Measurements from ENCODE around the gene SAE1. TPM values are rescaled to one million over a fixed set of nuclear protein-coding genes. Genes with fewer than 3 reads are reported as not detected.

Gene SAE1
- 128 and 179 TPM in 2 replicates for total RNA-seq

GRCh38 chr19:47130589-47131227, at the start of gene SAE1:
SAE1 (plus strand) TSS chr19:47130835; CDS start chr19:47130931, 96 bp downstream.

GRCh38 chr19:47112997-47113849, 17.4 kb upstream of the SAE1 start, which contains the start of gene ZC3H4:
ZC3H4 (minus strand) TSS chr19:47113776; CDS start chr19:47112584, 1,192 bp downstream.

GRCh38 chr19:47230921-47231214, 100.2 kb downstream of the SAE1 start, which contains the start of gene BBC3:
BBC3 (minus strand) TSS chr19:47231199; CDS start chr19:47228431, 2,768 bp downstream.

GRCh38 chr19:47255879-47256692, 125.5 kb downstream of the SAE1 start, which contains the start of gene CCDC9:
CCDC9 (plus strand) TSS chr19:47256525; CDS start chr19:47258401, 1,876 bp downstream.

Small RNA genes within 50 kb of the gene (small RNA-seq; reads per million reads assigned to genes)
- gene MIR3190 (ENCODE audit: low replicate concordance): not detected

Other genes with a start within 250 kb of the SAE1 start
- gene NPAS1, start 111.0 kb upstream of the SAE1 start, total RNA-seq: 0.44 and 1.1 TPM in 2 replicates
- 13.3 and 25.2 TPM in 2 replicates for gene TMEM160, start 82.2 kb upstream of the SAE1 start, total RNA-seq
- 15.8 and 28.9 TPM in 2 replicates for gene ZC3H4, start 17.1 kb upstream of the SAE1 start, total RNA-seq
- gene BBC3, start 100.4 kb downstream of the SAE1 start, total RNA-seq: 14.0 and 24.3 TPM in 2 replicates
- 12.5 and 15.2 TPM in 2 replicates for gene CCDC9, start 125.7 kb downstream of the SAE1 start, total RNA-seq
- 2.0 and 2.6 TPM in 2 replicates for gene INAFM1, start 144.1 kb downstream of the SAE1 start, total RNA-seq
- gene C5AR1, start 179.0 kb downstream of the SAE1 start, total RNA-seq: 0.22 and 0.29 TPM in 2 replicates
- 0.72 TPM in 1 of 2 replicates, not detected in the other for gene C5AR2, start 201.3 kb downstream of the SAE1 start, total RNA-seq
- 13.1 and 25.8 TPM in 2 replicates for gene DHX34, start 218.5 kb downstream of the SAE1 start, total RNA-seq

Data from placental pericyte (primary cell).